ENCODE data around the gene VSTM5. TPM values are rescaled to one million over a fixed set of nuclear protein-coding genes. Genes with fewer than 3 reads are reported as not detected.
"Not testable (repeated sequence)": the region's sequence is repeated elsewhere in the genome, so short reads cannot be mapped to it uniquely, and the experiment has no call there.

Gene VSTM5, protein sequence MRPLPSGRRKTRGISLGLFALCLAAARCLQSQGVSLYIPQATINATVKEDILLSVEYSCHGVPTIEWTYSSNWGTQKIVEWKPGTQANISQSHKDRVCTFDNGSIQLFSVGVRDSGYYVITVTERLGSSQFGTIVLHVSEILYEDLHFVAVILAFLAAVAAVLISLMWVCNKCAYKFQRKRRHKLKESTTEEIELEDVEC
- total RNA-seq: not detected

DNA sequence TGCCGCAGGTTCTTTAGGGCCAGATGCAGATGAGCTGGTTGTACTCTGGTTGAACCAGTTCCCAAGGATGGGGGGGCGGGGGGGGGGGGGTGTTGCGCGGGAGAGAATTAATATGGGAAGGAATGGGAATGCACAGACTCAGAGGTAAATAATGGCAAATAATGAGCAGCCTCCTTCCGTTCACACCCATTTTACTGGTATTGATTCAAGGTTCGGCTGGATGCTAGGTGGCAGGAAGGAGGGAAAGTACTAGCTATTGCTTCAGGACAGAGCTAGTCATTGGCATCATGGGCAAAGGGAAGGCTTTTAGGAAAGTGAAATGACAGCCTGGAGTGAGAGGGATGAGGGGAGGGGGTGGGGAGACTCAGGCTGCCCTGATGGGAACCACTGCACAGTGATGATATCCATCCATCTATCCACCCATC lies at the start of gene VSTM5:
VSTM5 (minus strand) TSS at position 25 of the 425 bp plus-strand sequence. CDS start 116 bp downstream, outside the sequence.
- no peak for DNase-seq

DNA sequence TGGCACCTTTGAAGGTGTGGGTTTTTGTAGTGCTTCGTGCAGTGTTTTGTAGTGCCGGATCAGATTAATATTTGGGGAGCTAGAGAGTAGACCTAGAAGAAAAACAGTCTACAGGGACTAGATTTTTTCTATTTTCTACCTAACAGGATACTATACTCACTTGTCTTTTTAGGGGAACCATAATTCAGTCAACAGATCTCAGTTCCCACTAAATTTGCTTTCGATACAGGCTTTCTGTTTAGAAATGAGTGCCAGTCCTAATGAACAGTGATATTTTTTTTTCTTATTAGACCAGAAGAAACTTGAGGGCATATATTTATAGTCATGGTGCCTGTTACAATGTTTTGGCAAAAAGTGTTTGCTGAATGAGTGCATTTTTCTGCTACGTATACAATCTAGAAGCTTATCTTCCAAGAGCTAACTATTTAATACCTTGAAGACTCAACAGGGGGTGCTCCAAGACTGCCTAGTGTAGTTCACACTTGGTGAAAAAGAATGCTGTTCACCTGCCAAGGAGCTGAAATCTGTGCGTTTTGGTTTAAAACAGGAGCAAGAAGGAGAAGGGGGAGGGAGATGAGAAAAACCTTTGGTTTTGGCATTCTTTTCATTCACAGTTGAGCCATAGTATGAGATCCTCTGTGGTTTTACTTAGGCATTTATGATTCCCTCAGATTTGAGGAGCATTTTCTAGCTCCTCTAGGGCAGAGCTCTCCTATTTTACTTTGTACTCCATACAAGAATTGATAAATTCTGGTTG lies 44.9 kb upstream of the VSTM5 start:
- no peak for DNase-seq

DNA sequence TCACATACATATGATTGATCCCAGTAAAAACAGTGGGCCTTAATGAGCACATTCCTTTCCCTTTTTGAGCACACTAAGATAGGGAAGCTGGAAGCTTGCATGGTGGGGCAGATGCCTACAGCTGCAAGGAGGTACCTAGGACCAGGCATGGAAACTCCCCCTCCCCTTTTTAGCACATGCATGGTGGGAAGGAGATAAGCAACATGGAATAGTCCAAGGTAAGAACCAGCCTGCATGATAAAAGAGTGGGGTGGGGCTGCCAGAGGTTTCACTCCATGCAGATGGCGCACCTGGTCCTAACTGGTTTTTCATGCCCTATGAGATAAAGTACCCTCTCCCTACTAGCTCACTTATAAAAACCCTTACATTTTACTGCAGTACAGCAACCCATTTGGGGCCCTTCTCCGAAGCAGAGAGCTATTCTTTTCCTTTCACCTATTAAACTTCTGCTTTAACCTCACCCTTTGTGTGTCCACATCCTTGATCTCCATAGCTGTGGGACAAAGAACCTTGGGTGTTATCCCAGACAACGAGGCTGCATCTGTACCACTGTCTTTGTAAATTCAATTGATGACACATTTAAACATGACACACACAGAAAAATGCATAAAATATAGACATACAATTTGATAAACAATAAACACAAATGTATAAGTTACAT lies 40.1 kb upstream of the VSTM5 start:
- DNase-seq: no peak

DNA sequence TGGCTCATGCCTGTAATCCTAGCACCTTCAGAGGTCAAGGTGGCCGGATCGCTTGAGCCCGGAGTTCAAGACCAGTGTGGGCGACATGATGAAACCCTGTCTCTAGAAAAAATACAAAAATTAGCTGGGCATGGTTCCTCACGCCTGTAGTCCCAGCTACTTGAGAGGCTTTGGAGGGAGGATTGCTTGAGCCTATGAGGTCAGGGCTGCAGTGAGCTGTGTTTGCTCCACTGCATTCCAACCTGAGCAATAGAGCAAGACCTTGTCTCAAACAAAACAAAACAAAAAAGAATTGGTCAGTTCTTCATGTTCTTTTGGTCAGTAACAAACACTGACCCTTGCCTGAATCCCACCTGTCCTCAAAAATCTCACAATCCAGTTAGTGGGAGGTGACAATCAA lies 36.7 kb upstream of the VSTM5 start:
- no peak for DNase-seq

DNA sequence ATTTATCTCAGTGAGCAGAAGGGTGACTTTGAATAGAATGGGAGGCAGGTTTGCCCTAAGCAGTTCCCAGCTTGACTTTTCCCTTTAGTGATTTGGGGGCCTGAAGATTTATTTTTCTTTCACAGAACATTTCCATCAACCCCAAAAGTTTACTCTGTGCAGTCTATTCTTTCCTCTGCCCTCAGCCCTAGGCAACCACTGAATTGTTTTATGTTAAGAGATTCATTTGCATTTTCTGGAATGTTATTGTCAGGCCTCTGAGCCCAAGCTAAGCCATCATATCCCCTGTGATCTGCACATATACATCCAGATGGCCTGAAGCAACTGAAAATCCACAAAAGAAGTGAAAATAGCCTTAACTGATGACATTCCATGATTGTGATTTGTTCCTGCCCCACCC lies 28.7 kb upstream of the VSTM5 start:
- DNase-seq: not testable (repeated sequence)

DNA sequence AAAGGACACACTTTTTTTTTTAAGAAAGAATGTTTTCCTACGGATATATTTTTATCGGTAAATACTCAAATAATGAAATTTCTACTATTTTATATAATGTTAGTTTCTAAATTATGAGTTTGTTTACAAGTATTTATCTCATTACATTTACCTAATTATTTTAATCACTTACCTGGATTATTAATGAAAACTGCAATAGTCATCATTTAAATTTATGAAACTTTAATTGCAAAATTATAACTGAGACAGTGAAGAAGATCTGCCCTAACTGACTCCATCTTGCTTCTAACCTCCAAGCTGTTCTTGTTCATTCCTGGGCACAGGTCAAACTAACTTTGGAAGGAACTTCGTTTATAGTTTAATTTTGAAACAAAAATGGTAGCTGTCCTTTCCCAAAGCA lies 25.2 kb upstream of the VSTM5 start:
- no peak for DNase-seq

DNA sequence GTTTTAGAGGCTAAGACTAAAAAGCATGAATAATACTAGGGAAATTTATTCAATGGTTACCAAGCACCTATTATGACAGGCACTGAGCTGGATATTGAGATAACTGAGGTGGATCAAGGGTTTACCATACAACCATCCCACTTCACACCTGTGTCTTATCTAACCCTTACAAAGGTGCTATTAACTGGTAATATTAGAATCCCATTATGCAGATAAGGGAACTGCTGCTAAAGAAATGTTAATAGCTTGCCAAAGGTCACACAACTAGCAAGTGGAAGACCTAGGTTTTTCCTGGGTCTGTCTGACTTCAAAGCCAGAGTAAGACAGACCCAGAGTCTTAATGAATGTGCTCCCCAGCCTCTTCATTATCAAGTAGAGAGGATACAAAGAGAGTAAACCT lies 21.1 kb upstream of the VSTM5 start:
- DNase-seq: no peak

DNA sequence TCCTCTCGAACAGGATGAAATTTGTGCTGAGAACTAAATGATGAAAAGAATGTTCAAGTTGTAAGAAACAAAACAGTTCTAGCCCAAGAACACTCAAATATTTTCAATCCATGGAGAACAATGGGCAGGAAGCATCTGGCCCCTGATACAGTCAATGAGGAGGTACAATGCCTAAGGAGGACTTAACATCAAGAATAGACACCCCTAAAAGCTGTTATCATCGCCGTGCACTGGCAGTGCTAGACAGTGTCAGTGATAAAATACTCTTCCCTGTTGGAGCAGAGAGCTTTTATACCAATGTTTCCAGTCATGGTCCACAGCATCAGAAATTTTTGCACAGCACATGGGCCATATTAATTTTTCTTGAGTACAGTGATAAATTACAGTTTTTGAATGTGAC lies 20.2 kb upstream of the VSTM5 start:
- no peak for DNase-seq

DNA sequence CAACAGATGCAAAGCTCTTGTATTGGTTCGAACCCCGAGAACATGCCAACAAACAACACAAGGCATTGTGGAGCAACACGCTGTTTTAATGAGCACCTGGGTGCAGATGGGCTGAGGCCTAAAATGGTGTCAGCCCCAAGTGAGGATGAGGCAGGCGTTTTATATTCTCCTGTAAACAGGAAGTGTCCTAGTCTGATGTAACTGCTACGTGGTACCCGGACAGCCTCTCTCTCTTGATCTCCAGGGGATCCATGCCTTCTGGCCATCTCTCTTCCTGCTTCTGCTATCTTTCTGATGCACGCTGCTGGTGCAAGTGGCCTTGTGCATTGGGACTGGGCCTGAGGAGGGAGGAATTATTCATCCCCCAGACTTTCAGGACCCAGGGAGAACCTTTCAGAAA lies 19.4 kb upstream of the VSTM5 start:
- no peak for DNase-seq

DNA sequence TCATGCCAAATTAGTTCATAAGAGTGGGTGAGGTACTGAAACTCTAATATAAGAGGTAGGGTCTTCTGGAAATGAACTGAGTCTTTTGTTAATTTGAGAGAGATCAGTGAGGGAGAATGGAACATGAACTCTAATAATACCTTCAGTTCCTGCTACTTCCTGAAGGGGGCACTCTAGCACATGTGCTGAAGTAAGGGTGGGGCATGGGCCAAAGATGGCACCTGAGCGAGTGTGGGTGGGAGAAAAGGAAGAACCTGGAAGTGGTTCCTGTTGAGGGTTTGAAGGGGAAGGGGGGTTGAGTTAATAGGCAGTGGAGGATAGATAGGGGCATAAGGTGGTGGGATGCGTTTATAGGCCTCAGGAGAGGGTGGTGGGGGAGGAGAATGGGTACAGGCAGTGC lies 18.0 kb upstream of the VSTM5 start:
- not testable (repeated sequence) for DNase-seq

DNA sequence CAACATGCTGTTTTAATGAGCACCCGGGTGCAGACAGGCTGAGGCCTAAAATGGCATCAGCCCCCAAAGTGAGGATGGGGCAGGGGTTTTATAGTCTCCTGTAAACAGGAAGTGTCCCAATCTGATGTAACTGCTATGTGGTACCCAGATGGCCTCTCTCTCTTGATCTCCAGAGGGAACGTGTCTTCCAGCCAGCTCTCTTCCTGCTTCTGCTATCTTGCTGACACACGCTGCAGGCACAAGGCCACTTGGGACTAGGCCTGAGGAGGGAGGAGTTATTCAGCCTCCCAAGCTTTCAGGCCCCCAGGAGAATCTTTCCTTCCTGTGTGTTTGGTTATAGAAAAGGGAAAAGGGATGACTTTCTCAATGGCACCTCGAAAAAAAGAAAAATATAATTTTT lies 11.4 kb upstream of the VSTM5 start:
- no peak for DNase-seq

DNA sequence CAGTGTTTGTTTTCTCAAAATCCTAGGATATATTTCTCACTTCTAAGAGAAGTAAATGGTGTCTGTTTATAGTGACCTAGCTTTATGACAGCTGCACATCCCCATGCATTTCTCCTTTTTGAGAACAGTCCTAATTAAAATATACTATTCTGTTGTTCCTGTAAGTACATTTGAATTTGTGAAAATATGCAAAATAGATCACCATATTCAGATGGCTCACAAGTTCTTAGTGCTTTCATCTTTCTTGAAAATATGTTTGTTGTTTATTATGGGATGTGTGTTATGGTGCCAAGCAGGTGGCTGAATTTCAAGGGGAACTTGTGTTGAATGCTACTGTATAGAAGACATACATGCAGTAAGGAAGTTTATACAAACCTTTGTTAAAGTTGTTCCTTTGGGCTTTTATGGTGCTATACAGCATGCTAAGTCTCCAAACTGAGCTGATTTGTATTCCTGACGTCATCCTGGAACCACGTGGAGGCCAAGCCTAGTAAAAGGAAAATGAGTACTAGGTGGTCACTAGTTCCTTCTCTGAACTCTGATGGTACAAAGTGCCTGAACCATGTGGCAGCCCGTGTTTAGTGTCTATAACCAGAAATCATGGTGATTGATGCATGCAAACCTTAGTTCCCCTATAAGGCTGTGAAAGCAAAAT lies 7.8 kb upstream of the VSTM5 start:
- no peak for DNase-seq

DNA sequence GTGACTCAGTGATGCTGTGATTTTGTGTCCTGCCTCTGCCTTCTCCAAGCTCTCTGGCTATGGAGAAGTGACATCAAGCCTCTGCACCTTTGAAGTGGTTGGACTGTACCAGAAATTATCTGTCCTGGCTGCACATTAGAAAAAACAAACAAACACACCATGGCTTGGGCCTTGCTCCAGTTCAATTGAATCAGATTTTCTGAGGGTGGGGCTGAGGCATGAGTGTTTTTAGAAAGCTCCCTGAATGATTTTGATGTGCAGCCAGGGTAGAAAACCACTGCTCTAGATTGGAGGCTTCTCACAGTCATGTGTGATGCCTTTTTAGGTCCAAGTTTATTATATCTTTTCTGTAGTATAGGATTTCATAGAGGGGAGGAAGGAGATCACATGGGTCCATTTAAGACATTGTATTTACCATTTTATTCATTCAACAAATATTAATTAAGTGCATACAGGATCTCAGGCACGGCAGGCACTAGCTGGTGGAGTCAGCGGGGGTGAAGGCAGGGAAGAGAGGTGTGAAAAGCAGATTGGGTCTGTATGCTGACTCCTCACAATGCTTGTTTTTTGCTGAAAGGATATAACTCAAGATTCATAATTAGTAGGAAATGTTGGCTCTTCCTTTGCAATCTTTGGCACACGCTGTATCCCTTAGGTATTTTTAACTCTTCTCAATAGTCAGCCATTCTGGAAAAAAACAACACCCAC lies 7.1 kb upstream of the VSTM5 start:
- DNase-seq: no peak

DNA sequence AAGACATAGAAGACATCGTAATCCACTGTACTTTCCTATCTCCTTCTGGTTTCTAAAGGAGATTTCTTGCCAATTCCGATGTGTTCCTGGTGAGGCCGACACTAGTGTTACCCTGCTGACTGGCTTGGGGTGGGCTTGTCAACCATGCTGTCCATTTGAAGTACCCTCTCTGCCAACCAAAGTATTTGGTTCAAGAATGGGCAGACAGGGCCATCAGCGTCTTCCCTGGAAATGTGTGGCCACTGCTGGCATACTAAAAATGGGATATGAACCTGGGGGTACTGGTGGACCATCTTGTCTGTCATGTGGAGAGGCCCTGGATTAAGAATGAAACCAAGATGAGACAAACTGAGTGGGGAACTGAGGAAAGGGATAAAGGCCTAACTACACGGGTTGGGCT lies 1.8 kb upstream of the VSTM5 start:
- DNase-seq: no peak

DNA sequence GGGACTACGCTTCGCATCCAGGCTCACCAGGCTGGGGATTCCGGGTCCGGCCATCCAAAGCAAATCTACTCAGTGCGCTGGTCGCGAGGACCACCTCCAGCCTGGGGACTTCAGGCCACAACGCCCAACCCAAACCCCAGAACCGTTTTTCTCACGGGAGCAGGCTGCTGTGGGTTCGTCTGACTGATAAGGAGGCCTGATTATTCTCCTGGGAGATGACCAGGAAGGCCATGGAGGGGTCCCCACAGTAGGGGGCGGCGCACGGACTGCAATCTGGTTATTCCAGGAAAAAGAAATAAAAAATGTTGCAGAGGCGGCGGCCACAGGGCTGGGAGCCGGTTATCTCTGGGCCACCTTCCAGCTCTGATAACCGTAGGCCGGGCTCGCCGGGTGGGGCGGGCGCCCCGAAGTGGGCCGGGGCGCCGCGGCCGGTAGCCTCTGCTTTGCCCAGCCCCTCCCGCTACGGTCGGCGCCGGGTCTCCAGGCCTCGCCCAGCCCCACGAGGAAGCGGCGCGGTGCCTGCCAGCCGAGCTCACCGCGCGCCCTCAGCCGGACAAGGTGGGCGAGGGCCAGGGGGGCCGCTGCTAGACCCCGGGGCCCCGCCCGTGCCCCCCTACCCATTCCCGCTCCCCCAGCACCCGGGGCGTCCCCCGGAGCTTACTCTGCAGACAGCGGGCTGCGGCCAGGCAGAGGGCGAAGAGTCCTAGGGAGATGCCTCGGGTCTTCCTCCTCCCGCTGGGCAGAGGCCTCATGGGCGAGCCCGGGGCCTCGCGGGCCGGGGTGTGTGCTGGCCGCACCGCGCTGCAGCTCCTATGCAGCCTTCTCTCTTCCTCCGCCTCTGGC lies 446 bp downstream of the VSTM5 start:
- DNase-seq: no peak

DNA sequence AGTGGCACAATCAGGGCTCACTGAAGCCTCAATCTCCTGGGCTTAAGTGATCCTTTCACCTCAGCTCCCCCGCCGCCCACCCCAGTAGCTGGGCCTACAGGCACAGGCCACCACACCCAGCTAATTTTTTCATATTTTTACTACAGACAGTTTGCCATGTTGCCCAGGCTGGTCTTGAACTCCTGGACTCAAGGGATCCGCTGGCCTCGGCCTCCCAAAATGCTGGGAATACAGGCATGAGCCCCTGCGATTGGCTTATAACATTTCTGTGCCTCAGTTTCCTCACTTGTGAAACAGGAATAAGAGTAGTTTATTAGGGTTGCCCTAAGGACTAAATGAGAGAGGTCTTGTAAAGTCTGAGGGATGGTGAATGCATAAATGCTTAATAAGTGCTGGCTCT lies 1.2 kb downstream of the VSTM5 start:
- DNase-seq: no peak

DNA sequence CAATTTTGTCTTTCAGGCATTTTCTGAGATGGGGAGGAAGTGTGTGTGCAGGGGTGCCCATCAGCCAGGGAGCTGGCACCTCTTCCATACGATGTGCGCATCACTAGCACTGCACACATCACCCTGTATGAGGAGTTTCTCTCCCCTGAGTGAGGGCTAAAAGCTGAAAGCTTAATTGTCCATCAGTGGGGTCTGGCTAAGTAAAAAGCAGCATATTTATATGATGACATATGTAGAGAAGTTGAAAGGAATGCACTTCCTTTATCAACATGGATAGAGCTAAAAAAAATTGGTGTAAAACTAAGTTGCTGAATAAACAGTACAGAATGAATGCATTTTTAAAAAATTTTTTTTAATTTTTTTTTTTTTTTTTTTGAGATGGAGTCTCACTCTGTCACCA lies 4.0 kb downstream of the VSTM5 start:
- no peak for DNase-seq

DNA sequence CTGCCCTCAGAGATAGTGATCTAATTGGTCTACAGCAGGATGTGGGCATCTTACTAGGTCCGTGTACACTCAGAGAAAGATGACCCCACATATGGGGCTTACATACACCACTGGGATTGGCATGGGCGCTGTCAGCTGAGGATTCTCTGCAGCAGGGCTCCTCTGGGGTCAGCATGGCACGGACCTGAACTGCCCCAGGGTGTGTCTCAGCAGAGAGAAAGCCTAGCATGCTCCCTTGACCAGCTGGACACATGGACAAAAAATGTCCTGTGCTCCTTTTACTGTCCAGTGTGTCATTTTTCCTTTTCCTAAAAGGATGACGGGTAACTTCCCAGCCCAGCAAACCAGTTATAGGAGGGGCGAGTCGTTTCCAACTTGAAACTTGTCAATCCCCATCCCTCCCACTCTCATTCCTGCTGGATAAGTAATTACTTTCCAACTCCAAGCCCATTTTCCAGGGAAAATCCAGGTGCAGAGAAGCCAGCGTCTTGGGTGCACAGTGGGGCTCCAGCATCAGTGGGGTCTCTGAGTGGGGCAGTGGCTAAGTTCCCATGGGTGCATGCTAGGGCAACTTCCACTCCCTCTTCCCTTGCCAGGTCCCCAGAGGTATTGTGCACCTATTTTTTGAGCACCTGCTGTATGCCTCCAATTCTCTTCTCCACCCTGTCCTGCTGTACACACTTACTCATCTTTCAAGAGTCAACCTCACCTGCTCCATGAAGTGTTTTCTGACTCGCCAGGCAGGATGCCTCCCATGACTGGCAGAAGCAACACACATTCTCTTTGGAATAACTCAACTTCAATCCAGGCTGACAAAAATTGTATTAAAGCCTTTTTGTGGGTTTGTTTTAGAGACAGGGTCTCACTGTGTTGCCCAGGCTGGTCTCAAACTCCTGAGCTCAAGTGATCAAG lies 5.0 kb downstream of the VSTM5 start:
- no peak for DNase-seq

DNA sequence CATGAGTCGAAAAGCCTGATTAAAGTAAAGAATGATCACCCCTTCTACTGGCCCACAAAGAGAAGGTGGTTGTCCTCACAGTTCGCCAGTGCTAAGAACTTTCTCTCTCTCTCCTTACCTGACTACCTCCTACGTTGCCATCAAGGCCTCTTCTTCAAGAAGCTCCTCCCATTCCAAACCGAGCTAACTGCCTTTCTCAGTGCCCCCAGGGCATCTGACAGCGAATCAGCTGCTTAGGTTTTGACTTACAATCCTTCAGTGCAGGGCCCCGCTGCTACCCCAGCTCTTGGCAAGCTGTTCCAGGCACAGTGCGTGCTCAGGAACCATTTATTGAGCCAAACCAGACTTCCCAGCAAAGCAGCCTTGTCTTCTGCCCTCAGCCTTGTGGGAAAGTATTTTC lies 5.8 kb downstream of the VSTM5 start:
- no peak for DNase-seq

DNA sequence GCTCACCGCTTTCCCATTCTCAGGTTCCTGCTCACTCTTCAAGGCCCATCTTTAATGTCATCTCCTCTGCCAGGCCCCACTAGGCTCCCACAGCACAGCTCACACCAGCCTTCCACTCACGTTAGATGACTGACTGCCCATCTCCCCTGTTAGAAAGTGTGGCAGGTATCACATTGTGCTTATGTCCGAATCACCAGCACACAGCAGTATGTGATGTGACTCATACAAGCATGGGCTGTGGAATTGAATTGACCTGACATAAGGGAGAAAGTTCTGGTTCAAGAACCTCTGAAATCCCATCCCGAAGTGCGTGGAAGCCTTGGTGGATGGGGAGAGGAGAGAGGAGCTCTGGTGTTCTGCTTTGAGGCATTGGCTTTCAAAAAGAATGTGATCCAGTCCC lies 6.5 kb downstream of the VSTM5 start:
- no peak for DNase-seq

DNA sequence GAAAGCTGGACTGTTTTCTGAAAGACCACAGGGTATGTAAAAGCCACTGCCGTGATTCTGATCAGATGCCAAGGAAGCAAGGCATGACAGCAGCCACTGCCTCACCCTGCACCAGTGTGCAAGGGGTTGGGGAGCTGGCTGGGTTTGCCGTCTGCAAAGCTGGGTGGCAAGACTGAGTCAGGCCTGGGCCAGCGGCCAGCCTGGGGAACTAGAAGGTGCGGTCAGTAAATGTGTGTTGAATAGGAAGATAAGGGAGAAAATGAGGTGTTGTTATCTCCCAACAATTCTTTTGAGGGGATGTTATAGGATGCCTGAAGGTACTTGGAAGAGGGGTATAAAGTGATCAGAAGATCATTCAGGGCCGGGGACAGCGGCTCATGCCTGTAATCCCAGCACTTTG lies 8.0 kb downstream of the VSTM5 start:
- DNase-seq: no peak
